BE2C (cell line): ENCODE measurements around the gene MAP2K2.

ENCODE experiments used
- DNase-seq: peaks from one replicate; pipeline ENCODE4 v3.0.0-alpha.2; 2020
- H3K27me3 ChIP-seq: fragments of 250-450 bp; sonication (Bioruptor Pico); 2 replicates; pipeline ENCODE4 v1.5.1; 2020; ENCODE audit warnings: mild to moderate bottlenecking
- H3K36me3 ChIP-seq: fragments of 250-450 bp; sonication (Bioruptor Pico); 2 replicates; pipeline ENCODE4 v1.5.1; 2020; ENCODE audit warnings: mild to moderate bottlenecking
- H3K4me1 ChIP-seq: fragments of 250-450 bp; sonication (Bioruptor Pico); 2 replicates; pipeline ENCODE4 v1.5.1; 2020
- H3K4me3 ChIP-seq: 2 replicates; pipeline ENCODE4 v1.5.1; 2011; ENCODE audit warnings: low read depth, low read length
- H3K9me3 ChIP-seq: fragments of 250-450 bp; sonication (Bioruptor Pico); 2 replicates; pipeline ENCODE4 v1.5.1; 2020
- CTCF ChIP-seq: IDR thresholded peaks from 2 replicates; pipeline ENCODE4 v1.5.1; 2012; ENCODE audit warnings: mild to moderate bottlenecking, low read depth, low read length

Gene MAP2K2

GRCh38 chr19:4121273-4121612 lies 2.7 kb downstream of the MAP2K2 start:
- DNase-seq: no peak
- Histone ChIP-seq H3K4me3 (no peak overlapping the region), H3K4me1 (no peaks in the 10 kb centered on the region), H3K36me3 (peaks cover 19% of the 10 kb centered on the region), H3K27me3 (no peaks in the 10 kb centered on the region), H3K9me3 (no peaks in the 10 kb centered on the region)
- TF ChIP-seq CTCF: no peak

- Histone ChIP-seq H3K36me3 (peaks cover 19% of the 10 kb centered on the region), H3K27me3 (no peaks in the 10 kb centered on the region), H3K4me1 (no peaks in the 10 kb centered on the region), H3K4me3 (no peak overlapping the region), H3K9me3 (no peaks in the 10 kb centered on the region)
- no peak for TF ChIP-seq CTCF
- DNase-seq: no peak
Observed at GRCh38 chr19:4120559-4121272, 3.2 kb downstream of the MAP2K2 start.

DNA sequence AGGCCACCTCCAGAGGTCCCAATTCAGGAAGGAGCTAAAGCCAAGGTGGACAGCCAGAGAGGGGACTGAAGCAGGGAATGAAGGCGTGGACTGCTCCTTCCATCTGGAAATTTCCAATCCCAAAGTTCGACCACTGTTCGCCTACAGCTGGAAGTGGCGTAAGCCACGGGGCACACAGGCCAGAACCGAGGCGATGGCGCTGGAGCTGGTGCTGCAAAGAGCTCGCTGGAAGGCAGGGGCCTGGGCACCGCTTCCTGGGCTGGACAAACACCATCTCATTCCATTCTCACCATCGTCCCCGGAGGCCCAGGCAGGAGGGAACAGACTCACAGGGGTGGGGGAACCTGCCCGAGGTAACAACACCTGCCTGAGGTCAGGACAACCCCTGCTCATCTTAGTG lies 4.2 kb downstream of the MAP2K2 start:
- Histone ChIP-seq H3K9me3 (no peaks in the 10 kb centered on the region), H3K36me3 (peaks cover 27% of the 10 kb centered on the region), H3K4me3 (no peak overlapping the region), H3K4me1 (no peaks in the 10 kb centered on the region), H3K27me3 (no peaks in the 10 kb centered on the region)
- DNase-seq: no peak
- TF ChIP-seq CTCF: no peak

DNA sequence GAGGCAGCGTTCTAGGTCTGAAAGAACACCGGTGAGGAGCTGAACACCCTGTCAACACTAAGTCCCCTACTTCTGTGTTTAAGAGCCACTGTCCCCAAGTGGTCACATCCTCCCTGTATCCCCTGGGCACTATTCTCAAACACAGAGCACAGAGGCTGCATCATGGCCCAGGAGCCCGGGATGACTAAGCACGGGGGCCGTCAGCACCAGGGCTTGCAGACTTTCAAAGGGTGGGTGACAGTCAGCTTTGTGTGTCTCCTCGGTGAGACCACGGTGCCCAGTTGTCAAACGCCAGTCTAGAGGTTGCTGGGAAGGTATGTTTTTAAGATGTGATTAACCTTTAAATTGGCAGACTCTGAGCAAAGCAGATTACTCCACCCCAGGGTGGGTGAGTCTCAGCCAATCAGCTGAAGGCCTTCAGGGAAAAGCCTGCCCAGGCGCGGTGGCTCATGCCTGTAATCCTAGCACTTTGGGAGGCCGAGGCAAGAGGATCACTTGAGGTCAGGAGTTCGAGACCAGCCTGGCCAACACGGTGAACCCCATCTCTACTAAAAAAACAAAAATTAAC lies 8.0 kb downstream of the MAP2K2 start:
- no peak for DNase-seq
- Histone ChIP-seq H3K36me3 (peaks cover 60% of the 10 kb centered on the region), H3K9me3 (no peaks in the 10 kb centered on the region), H3K4me1 (no peaks in the 10 kb centered on the region), H3K4me3 (no peak overlapping the region), H3K27me3 (no peaks in the 10 kb centered on the region)
- no peak for TF ChIP-seq CTCF

GRCh38 chr19:4115050-4115817 lies 8.7 kb downstream of the MAP2K2 start:
- H3K4me3 ChIP-seq: no peak overlapping the region
- DNase-seq: no peak
- TF ChIP-seq CTCF: no peak
- H3K9me3 ChIP-seq: no peaks in the 10 kb centered on the region
- H3K27me3 ChIP-seq: no peaks in the 10 kb centered on the region
- no peaks in the 10 kb centered on the region for H3K4me1 ChIP-seq
- peaks cover 60% of the 10 kb centered on the region for H3K36me3 ChIP-seq

GRCh38 chr19:4114181-4114580 lies 9.7 kb downstream of the MAP2K2 start:
- no peak for TF ChIP-seq CTCF
- Histone ChIP-seq H3K9me3 (no peaks in the 10 kb centered on the region), H3K4me1 (no peaks in the 10 kb centered on the region)

More at GRCh38 chr19:4114181-4114580, 9.7 kb downstream of the MAP2K2 start:
- H3K36me3 ChIP-seq: peaks cover 59% of the 10 kb centered on the region
- DNase-seq: no peak
- H3K27me3 ChIP-seq: no peaks in the 10 kb centered on the region
- no peak overlapping the region for H3K4me3 ChIP-seq
